ENCODE data around the gene TNN. TPM values are rescaled to one million over a fixed set of nuclear protein-coding genes. Genes with fewer than 3 reads are reported as not detected.
A peak's percentile ranks its signal among the peaks of the same experiment; 100 is the strongest.

TNN gene
- polyA plus RNA-seq, 1 experiment: not detected

DNA sequence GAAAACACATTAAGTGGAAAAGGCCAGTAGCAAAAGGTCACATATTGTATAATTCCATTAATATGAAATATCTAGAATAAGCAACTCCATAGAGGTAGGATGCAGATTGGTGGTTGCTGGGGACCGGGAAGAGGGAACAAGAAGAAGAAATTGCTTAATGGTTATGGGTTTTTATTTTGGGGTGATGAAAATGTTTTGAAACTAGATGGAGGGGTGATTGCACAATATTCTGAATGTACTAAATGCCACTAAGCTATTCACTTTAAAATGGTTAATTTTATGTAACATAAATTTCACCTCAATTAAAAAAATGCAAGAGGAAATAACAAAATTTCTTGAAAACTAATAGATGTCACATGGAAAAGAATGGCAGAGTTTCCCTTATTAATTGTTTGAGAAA is 118.3 kb downstream of the TNN start:
- Histone ChIP-seq H3K27me3 (ENCODE audit: control insufficient read depth, insufficient read depth, low read length) (no peaks in the 10 kb centered on the region), H3K36me3 (ENCODE audit: control insufficient read depth, insufficient read depth, low read length) (no peaks in the 10 kb centered on the region), H3K4me3 (ENCODE audit: low read depth, low read length) (no peak overlapping the region)
- DNase-seq (ENCODE audit: low read depth): no peak
- CTCF ChIA-PET: interaction anchor here (2.7 kb wide), 1 partner anchor 31 kb away, joined by 6 read pairs; no protein-coding TSS in a partner anchor
- TF ChIP-seq, protein P1, sequence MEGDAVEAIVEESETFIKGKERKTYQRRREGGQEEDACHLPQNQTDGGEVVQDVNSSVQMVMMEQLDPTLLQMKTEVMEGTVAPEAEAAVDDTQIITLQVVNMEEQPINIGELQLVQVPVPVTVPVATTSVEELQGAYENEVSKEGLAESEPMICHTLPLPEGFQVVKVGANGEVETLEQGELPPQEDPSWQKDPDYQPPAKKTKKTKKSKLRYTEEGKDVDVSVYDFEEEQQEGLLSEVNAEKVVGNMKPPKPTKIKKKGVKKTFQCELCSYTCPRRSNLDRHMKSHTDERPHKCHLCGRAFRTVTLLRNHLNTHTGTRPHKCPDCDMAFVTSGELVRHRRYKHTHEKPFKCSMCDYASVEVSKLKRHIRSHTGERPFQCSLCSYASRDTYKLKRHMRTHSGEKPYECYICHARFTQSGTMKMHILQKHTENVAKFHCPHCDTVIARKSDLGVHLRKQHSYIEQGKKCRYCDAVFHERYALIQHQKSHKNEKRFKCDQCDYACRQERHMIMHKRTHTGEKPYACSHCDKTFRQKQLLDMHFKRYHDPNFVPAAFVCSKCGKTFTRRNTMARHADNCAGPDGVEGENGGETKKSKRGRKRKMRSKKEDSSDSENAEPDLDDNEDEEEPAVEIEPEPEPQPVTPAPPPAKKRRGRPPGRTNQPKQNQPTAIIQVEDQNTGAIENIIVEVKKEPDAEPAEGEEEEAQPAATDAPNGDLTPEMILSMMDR (IDR thresholded peaks at IDR 0.05; ENCODE audit: insufficient read depth, low read depth, low read length): no peak
- POLR2A ChIA-PET: no interaction called here

DNA sequence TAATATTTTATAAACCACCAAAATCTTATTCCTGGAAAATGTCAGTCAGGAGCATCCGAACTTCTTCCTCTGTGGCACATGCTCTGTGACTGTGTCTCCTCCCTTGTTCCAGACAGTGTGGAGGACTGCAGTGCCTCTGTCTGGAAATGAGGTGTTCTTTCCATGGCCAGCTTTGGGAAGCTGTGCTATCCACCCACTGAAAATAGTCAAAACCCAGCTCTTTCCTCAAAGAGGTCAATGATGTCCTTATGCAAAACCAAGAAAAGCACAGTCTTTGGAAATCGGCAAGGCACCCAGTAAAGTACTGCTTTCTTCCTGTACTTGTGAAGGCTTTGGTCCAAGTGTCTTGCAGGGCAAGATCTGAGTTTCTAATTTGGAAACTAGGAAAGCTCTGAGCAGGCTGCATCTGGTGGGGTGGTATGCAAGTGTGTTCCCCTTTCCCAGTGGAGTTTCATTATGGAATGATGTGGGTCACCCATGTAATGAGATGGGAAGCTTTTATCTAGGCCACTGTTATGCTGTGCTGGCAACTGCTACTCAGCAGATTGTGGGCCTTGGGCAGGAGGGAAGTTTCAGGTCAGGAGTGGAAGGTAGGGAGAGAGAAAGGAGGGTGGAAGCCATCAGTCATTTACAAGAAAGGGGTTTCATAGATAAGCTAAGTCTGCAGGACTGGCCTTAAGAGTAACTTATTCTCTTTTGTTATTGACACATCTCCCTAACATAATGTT is 119.0 kb downstream of the TNN start:
- H3K27me3 ChIP-seq (ENCODE audit: control insufficient read depth, insufficient read depth, low read length): no peaks in the 10 kb centered on the region
- H3K4me3 ChIP-seq (ENCODE audit: low read depth, low read length): no peak overlapping the region
- DNase-seq (ENCODE audit: low read depth): no peak
- no peaks in the 10 kb centered on the region for H3K36me3 ChIP-seq (ENCODE audit: control insufficient read depth, insufficient read depth, low read length)
- TF ChIP-seq, protein P1 (IDR thresholded peaks at IDR 0.05; ENCODE audit: insufficient read depth, low read depth, low read length): no peak
- ChIA-PET POLR2A (no interaction called here), CTCF (interaction anchor here (0.9 to 2.7 kb wide), 2 partner anchors 32 to 132 kb away, joined by 3 to 6 read pairs; no protein-coding TSS in a partner anchor)

DNA sequence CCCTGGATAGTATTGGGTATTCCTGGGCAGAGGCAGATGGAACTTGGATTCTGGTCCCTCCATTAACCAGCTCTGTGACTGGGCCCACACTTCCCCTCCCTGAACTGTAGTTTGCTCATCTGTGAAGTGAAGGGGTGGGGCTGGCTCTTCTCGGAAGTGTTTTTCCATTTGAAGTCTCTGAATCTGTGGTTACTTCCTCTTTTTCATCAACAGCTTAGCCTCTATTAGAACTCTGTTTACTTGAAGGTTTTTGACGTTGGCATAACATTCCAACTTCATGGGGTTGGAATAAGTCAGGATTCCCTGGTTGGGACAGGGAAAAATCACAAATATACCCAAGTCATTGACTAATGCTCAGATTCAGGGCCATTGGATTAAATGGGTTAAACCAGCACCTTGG is 121.3 kb downstream of the TNN start:
- DNase-seq (ENCODE audit: low read depth): no peak
- CTCF ChIA-PET: interaction anchor here (0.9 to 1.1 kb wide), 2 partner anchors 37 to 43 kb away, joined by 3 read pairs; no protein-coding TSS in a partner anchor
- TF ChIP-seq, protein P1 (IDR thresholded peaks at IDR 0.05; ENCODE audit: insufficient read depth, low read depth, low read length): no peak
- POLR2A ChIA-PET: no interaction called here
- Histone ChIP-seq H3K4me3 (ENCODE audit: low read depth, low read length) (no peak overlapping the region), H3K36me3 (ENCODE audit: control insufficient read depth, insufficient read depth, low read length) (no peaks in the 10 kb centered on the region), H3K27me3 (ENCODE audit: control insufficient read depth, insufficient read depth, low read length) (no peaks in the 10 kb centered on the region)

DNA sequence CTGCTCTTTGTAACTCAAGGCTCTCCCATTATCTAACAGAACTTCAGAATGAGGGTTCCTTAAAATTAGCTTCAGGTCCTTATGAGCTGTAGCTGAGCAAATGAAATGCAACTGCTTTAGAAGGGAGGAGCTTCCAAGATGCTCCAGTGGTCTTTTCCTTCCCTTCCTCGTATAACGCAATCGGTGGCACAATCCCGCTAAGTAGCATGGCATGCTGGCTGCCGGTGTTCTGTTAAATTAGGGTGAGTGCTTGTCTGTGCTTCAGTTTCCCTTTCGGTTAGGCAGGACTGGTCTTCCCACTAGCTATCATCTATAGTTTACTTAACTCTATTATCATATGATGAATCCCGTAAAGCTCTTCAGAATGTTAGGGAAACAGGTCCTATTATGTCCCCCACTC is 124.0 kb downstream of the TNN start:
- TF ChIP-seq, protein P1 (IDR thresholded peaks at IDR 0.05; ENCODE audit: insufficient read depth, low read depth, low read length): no peak
- no peaks in the 10 kb centered on the region for H3K36me3 ChIP-seq (ENCODE audit: control insufficient read depth, insufficient read depth, low read length)
- no peaks in the 10 kb centered on the region for H3K27me3 ChIP-seq (ENCODE audit: control insufficient read depth, insufficient read depth, low read length)
- ChIA-PET CTCF (interaction anchor here (0.6 to 1.7 kb wide), 5 partner anchors 9 to 554 kb away, joined by 3 to 4 read pairs (median 4); no protein-coding TSS in a partner anchor), POLR2A (no interaction called here)
- peak overlapping the region; percentile 43 for H3K4me3 ChIP-seq (ENCODE audit: low read depth, low read length)
- DNase-seq (ENCODE audit: low read depth): no peak

DNA sequence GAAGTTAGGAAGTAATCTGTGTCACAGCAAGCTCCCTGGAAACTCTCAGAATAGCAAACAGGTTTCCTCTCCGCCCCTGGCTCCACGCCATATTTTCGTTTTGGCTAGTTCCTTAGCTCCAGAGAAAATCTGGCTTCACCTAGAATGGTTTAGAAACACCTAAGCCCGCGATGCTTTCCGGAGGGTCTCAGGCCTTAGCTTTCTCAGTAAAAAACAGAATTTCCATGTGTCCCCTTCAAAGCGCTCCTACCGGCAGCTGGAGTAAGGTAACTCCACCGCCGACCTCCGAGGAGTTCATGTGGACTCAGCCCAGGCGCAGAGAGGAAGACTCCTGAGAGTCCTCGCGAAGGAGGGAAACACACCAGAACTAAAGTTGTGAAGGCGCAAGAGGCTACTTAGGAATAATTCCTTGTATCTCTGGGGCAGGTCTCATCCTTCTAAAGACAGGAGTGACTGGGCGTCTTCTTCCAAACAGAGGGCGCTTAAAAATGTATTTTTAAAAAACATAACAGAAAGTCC is 124.5 kb downstream of the TNN start:
- POLR2A ChIA-PET: no interaction called here

More for the DNA sequence above, 124.5 kb downstream of the TNN start:
- CTCF ChIA-PET: interaction anchor here (0.6 to 1.7 kb wide), 5 partner anchors 9 to 554 kb away, joined by 3 to 4 read pairs (median 4); no protein-coding TSS in a partner anchor
- H3K4me3 ChIP-seq (ENCODE audit: low read depth, low read length): peak overlapping the region; percentile 43
- TF ChIP-seq, protein P1 (IDR thresholded peaks at IDR 0.05; ENCODE audit: insufficient read depth, low read depth, low read length): no peak
- H3K27me3 ChIP-seq (ENCODE audit: control insufficient read depth, insufficient read depth, low read length): no peaks in the 10 kb centered on the region
- no peaks in the 10 kb centered on the region for H3K36me3 ChIP-seq (ENCODE audit: control insufficient read depth, insufficient read depth, low read length)
- no peak for DNase-seq (ENCODE audit: low read depth)
